HepG2 (cell line): ENCODE data around the gene GMEB2. TPM values are rescaled to one million over a fixed set of nuclear protein-coding genes. Genes with fewer than 3 reads are reported as not detected.
A peak's percentile ranks its signal among the peaks of the same experiment; 100 is the strongest.

ENCODE experiments used
- BRCA1 ChIP-seq: sonication (generic); formaldehyde crosslinking; IDR thresholded peaks from 2 replicates; pipeline ENCODE4 v1.4.0; 2020; ENCODE audit warnings: missing genetic modification reagents
- ELF1 ChIP-seq: sonication (generic); formaldehyde crosslinking; IDR thresholded peaks from 2 replicates; pipeline ENCODE4 v1.4.0; 2020; ENCODE audit warnings: missing genetic modification reagents
- FOXP1 ChIP-seq, 2 experiments: fragments of 450-650 bp in 1 of 2; IDR thresholded peaks; 2 replicates each; pipeline ENCODE4 v1.6.1; 2017 to 2018; ENCODE audit warnings: antibody characterized with exemption in 1 of 2
- HDAC1 ChIP-seq: sonication (generic); formaldehyde crosslinking; IDR thresholded peaks from 2 replicates; pipeline ENCODE4 v1.5.1; 2020; ENCODE audit warnings: mild to moderate bottlenecking, missing genetic modification reagents
- HNRNPLL ChIP-seq: fragments of 200-400 bp; formaldehyde crosslinking; IDR thresholded peaks from 2 replicates; pipeline ENCODE4 v1.6.1; 2017; ENCODE audit warnings: mild to moderate bottlenecking, low read depth, low read length; ENCODE audit not compliant: poor library complexity, severe bottlenecking
- IRX3 ChIP-seq: sonication (generic); formaldehyde crosslinking; IDR thresholded peaks from 2 replicates; pipeline ENCODE4 v1.8.1; 2023; ENCODE audit warnings: mild to moderate bottlenecking, low read depth, missing genetic modification reagents, borderline replicate concordance
- MED13 ChIP-seq: sonication (generic); formaldehyde crosslinking; IDR thresholded peaks from 2 replicates; pipeline ENCODE4 v1.5.0; 2020; ENCODE audit warnings: missing genetic modification reagents
- NFYB ChIP-seq: sonication (generic); formaldehyde crosslinking; IDR thresholded peaks from 2 replicates; pipeline ENCODE4 v1.4.0; 2020; ENCODE audit warnings: missing genetic modification reagents
- POLR2AphosphoS5 ChIP-seq: IDR thresholded peaks from 2 replicates; pipeline ENCODE4 v1.6.1; 2012; ENCODE audit warnings: low read depth, low read length
- RAD21 ChIP-seq: fragments of 450-650 bp; formaldehyde crosslinking; IDR thresholded peaks from 2 replicates; pipeline ENCODE4 v1.5.0; 2020; ENCODE audit warnings: mild to moderate bottlenecking
- RNF2 ChIP-seq: fragments of 450-650 bp; conservative IDR thresholded peaks from 2 replicates; pipeline ENCODE4 v1.6.1; 2016; ENCODE audit warnings: low read depth
- SMARCC2 ChIP-seq: fragments of 450-650 bp; IDR thresholded peaks from 2 replicates; pipeline ENCODE4 v1.6.1; 2017; ENCODE audit warnings: antibody characterized with exemption, mild to moderate bottlenecking
- SMC3 ChIP-seq: IDR thresholded peaks from 2 replicates; pipeline ENCODE4 v1.6.1; 2011; ENCODE audit warnings: low read length, improper control_type of control experiment
- STAT6 ChIP-seq: sonication (generic); formaldehyde crosslinking; IDR thresholded peaks from 2 replicates; pipeline ENCODE4 v1.4.0; 2020; ENCODE audit warnings: missing genetic modification reagents, mild to moderate bottlenecking, borderline replicate concordance
- TERF1 ChIP-seq: sonication (generic); formaldehyde crosslinking; IDR thresholded peaks from 2 replicates; pipeline ENCODE4 v1.8.0; 2022; ENCODE audit warnings: mild to moderate bottlenecking, missing genetic modification reagents, moderate library complexity
- THAP7 ChIP-seq: sonication (generic); formaldehyde crosslinking; IDR thresholded peaks from 2 replicates; pipeline ENCODE4 v1.8.1; 2023; ENCODE audit warnings: mild to moderate bottlenecking, missing genetic modification reagents
- TIGD3 ChIP-seq: sonication (generic); formaldehyde crosslinking; IDR thresholded peaks from 2 replicates; pipeline ENCODE4 v1.5.1; 2020; ENCODE audit warnings: mild to moderate bottlenecking, missing genetic modification reagents, borderline replicate concordance
- TRAFD1 ChIP-seq: sonication (generic); formaldehyde crosslinking; IDR thresholded peaks from 2 replicates; pipeline ENCODE4 v1.5.1; 2020; ENCODE audit warnings: missing genetic modification reagents, mild to moderate bottlenecking, borderline replicate concordance
- ZNF20 ChIP-seq: sonication (generic); formaldehyde crosslinking; IDR thresholded peaks from 2 replicates; pipeline ENCODE4 v1.4.0; 2020; ENCODE audit warnings: mild to moderate bottlenecking, moderate library complexity, missing genetic modification reagents
- ZNF234 ChIP-seq: sonication (generic); formaldehyde crosslinking; conservative IDR thresholded peaks from 2 replicates; pipeline ENCODE4 v1.5.1; 2020; ENCODE audit warnings: mild to moderate bottlenecking, missing genetic modification reagents
- ZNF652 ChIP-seq: IDR thresholded peaks from 2 replicates; pipeline ENCODE4 v1.6.1; 2016; ENCODE audit warnings: low read depth, borderline replicate concordance
- ZSCAN20 ChIP-seq: sonication (generic); formaldehyde crosslinking; IDR thresholded peaks from 2 replicates; pipeline ENCODE4 v1.4.0; 2020; ENCODE audit warnings: missing genetic modification reagents, mild to moderate bottlenecking, borderline replicate concordance
- polyA plus RNA-seq, 8 experiments: library from polyadenylated mRNA; depleted of rRNA in 3 of 8; stranded (reverse) in 7 of 8; unstranded in 1 of 8; fragments of >200 nt; fragmentation: Illumina TruSeq in 4 of 8; extraction: Trizol in 4 of 8; gene quantifications; 2 replicates each; pipeline versions ENCODE4 v1.2.1 to v1.2.3, GENCODE V29; 2011 to 2016; ENCODE audit warnings: low read depth in 4 of 8, missing spikeins in 1 of 8, mixed read lengths in 1 of 8; ENCODE audit not compliant: insufficient read depth in 1 of 8
- total RNA-seq, 5 experiments: library from RNA; depleted of rRNA; stranded (reverse); fragments of >200 nt; fragmentation: Illumina TruSeq; extraction: Trizol; gene quantifications; 2 replicates each; pipeline ENCODE4 v1.2.3, GENCODE V29; 2016; ENCODE audit warnings: low read depth in 1 of 5

Gene GMEB2
- total and polyA plus RNA-seq, 2 of the 13 experiments (the other 11 are each of a cell fraction or from before 2014, with no cell fraction given): 10.6 to 12.4 TPM

- TF ChIP-seq TERF1: no peak
- TF ChIP-seq HNRNPLL: peak; percentile 70
- peak; percentile 92 for TF ChIP-seq RNF2
- peak; percentile 87 for TF ChIP-seq POLR2AphosphoS5
- TF ChIP-seq ZSCAN20 (CRISPR knock-in tag): peak; percentile 88; the same call in 1 of the 2 replicates
- TF ChIP-seq MED13 (CRISPR knock-in tag): peak; percentile 87
- TF ChIP-seq BRCA1 (CRISPR knock-in tag): peak; percentile 96
- TF ChIP-seq ZNF20 (CRISPR knock-in tag): no peak
- peak; percentile 35; the same call in 1 of the 2 replicates for TF ChIP-seq ELF1
- TF ChIP-seq IRX3: peak; percentile 90; the same call in 1 of the 2 replicates
- TF ChIP-seq TRAFD1: no peak
- peak; percentile 70 for TF ChIP-seq RAD21 (CRISPR knock-in tag)
- peak; percentile 97 for TF ChIP-seq HDAC1 (CRISPR knock-in tag)
- no peak for TF ChIP-seq SMC3
- TF ChIP-seq ZNF652 (CRISPR knock-in tag): no peak
- no peak for TF ChIP-seq STAT6
- peak; percentile 43; the same call in 1 of the 2 replicates for TF ChIP-seq TIGD3 (CRISPR knock-in tag)
- no peak for TF ChIP-seq FOXP1 (IDR thresholded peaks at IDR 0.05)
- TF ChIP-seq FOXP1 (CRISPR knock-in tag; IDR thresholded peaks at IDR 0.05): peak; percentile 33; the same call in 1 of the 2 replicates
- peak; percentile 89; the same call in 1 of the 2 replicates for TF ChIP-seq ZNF234 (CRISPR knock-in tag)
- no peak; the same call in 1 of the 2 replicates for TF ChIP-seq THAP7 (CRISPR knock-in tag)
- no peak; the same call in 1 of the 2 replicates for TF ChIP-seq NFYB (CRISPR knock-in tag)
- TF ChIP-seq SMARCC2: no peak
These were observed 339 bp upstream of the GMEB2 start (continued) for GRCh38 chr20:63627129-63627750.
